ENCODE data around the gene UQCC3.
A peak's percentile ranks its signal among the peaks of the same experiment; 100 is the strongest.
"Not testable (repeated sequence)": the region's sequence is repeated elsewhere in the genome, so short reads cannot be mapped to it uniquely, and the experiment has no call there.

UQCC3 gene

GRCh38 chr11:62665599-62666258, 5.7 kb upstream of the UQCC3 start:
- DNase-seq: no peak

DNA sequence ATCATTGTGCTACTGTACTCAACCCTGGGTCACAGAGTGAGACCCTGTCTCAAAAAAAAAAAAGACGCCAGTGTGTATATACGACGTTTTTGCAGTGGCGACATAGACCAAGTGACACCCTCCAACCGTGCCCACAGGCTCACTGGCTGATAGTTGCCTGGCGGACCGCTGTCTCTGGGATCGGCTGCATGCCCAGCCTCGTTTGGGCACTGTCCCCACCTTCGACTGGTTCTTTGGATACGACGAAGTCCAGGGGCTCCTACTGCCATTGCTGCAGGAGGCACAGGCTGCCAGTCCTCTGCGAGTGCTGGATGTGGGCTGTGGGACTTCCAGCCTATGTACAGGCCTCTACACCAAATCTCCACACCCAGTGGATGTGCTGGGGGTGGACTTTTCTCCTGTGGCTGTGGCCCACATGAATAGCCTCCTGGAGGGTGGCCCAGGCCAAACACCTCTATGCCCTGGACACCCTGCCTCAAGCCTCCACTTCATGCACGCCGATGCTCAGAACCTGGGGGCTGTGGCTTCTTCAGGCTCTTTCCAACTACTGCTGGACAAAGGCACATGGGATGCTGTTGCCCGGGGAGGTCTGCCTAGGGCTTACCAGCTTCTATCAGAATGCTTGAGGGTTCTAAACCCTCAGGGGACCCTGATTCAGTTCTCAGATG, 5.1 kb upstream of the UQCC3 start:
- no peak for DNase-seq

- no peak for DNase-seq
Observed at GRCh38 chr11:62667460-62667859, 4.0 kb upstream of the UQCC3 start.

DNA sequence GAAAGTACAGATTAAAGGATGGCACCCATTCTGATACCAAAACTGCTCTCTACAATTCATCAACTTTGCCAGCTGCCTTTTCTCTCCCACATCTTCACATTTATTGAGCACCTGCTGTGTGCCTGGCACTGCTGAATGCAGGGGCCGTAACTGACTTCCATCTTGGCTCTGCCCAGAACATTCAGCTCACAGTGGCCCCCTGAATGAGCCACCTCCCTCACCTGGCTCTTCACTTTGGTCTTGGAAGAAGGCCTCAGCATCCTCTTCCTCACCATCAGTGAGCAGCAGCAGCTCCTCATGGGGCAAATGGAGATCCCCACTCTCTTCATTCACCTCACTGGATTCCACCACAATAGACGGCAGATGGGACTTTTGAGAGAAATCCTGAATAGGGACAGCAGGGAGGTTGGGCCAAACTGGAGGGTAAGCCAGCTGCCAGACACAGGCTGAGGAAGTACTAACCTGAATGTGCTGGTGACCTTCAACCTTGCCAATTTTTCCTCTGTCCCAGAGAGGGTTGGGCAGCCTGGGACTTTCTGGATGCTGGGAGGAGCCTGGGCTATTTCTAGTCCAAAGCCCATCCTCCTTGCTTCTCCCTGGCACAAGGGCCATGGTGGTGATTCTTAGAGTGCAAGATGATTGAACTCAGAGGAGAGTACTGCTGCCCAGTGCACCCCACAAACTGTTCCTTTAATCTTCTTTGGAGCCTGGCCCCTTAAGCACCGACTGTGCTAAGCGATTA, 1.9 kb upstream of the UQCC3 start:
- no peak for DNase-seq

- peak; percentile 79 to 85 for DNase-seq
Observed at GRCh38 chr11:62671236-62671607, 251 bp upstream of the UQCC3 start.

GRCh38 chr11:62673196-62673525, 1.7 kb downstream of the UQCC3 start:
- DNase-seq: no peak

DNA sequence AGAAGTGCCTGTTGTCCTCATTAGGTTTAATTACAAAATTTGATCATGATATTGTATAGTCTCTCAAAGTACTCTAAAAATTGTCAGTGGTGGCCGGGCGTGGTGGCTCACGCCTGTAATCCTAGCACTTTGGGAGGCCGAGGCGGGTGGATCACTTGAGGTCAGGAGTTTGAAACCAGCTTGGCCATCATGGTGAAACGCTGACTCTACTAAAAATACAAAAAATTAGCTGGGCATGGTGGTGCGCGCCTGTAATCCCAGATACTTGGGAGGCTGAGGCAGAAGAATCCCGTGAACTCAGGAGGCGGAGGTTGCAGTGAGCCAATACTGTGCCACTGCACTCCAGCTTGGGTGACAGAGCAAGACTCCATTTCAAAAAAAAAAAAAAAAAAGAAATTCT, 3.9 kb downstream of the UQCC3 start:
- DNase-seq: not testable (repeated sequence)

GRCh38 chr11:62676698-62677097, 5.2 kb downstream of the UQCC3 start:
- DNase-seq: peak; percentile 15 to 23

- DNase-seq: no peak
Observed at GRCh38 chr11:62677156-62677555, 5.7 kb downstream of the UQCC3 start.

GRCh38 chr11:62677714-62678113, 6.2 kb downstream of the UQCC3 start:
- DNase-seq: no peak

GRCh38 chr11:62678433-62678769, 6.9 kb downstream of the UQCC3 start:
- DNase-seq: no peak

GRCh38 chr11:62678770-62679696, 7.6 kb downstream of the UQCC3 start, which contains the start of gene UBXN1:
Gene UBXN1, minus strand, starts transcription at chr11:62679073. Its CDS starts 150 bp downstream, at chr11:62678923.
- peak; percentile 89 to 93 for DNase-seq

DNA sequence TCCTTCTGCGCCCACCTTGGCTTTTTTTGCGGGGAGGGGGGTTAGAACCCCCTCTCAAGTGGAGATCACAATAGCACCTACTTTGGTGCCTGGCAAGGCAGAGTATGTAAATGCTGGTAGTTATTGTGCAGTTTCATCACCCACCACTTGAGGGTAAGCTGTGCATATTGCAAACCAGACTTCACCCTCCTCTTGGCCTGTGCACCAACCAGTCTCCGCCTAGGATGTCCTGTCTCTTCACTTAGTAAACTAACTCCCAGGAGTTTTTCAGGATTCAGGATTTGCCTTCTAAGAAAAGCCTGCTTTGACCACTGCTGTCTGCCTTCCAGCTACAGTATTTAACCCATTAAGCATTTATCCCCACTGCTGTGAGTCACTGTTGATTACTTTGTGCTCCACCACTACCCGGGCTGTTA, 9.4 kb downstream of the UQCC3 start:
- DNase-seq: peak; percentile 83 to 91

GRCh38 chr11:62682518-62682917, 11.0 kb downstream of the UQCC3 start:
- DNase-seq: no peak

GRCh38 chr11:62687508-62688396, 16.3 kb downstream of the UQCC3 start:
- no peak for DNase-seq

- no peak for DNase-seq
Observed at GRCh38 chr11:62688491-62688890, 17.0 kb downstream of the UQCC3 start.

DNA sequence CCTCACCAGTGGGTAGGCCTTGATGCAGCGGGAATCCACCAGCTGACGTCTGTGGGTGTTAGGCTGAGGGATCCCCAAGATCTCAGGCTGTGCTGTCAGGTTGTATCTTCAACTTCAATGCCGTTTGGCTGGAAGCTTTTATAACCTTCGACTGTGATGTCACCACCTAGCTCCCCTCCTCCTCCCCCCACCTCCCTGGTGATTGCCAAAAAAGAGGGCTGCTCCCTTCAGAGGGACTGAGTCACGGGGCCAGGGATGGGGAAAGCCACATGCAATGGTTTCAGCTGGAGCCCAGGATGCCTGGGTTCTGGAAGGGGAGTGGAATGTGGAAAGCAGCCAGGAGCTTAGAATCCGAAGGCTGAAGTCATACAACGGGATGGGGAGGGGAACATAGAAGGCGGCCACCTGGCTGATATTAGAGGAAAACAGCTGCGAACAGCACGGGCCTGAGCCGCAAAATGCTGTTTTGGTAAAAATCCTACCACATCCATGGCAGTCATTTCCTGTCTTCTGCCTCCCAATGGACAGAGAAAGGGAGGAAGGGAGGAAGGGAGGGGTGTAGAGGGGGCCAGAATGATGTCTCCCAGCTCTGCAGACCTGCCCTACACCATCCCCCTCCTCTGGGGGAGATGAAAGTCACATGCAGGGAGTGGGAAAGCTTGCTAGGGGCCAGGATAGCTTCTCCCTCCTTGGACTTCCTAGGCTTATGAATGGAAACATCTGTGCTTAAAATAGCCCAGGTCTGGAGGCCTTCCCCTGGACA, 18.1 kb downstream of the UQCC3 start, which contains the start of gene LRRN4CL:
Gene LRRN4CL (minus strand): TSS at position 110 of the 763 bp plus-strand sequence. CDS start 1,022 bp downstream, outside the sequence.
- no peak for DNase-seq

DNA sequence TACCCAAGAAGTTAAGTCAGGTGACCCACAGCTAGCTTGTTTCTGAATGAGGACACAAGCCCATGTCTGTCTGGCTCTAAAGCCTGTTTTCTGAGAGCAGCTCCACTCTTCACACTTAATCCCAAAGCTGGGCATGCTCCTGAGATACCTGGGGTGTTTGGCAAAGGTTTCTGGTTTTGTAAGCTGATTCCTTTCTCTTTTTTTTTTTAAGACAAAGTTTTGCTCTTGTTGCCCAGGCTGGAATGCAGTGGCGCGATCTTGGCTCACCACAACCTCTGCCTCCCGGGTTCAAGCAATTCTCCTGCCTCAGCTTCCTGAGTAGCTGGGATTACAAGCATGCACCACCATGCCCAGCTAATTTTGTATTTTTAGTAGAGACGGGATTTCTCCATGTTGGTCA, 22.2 kb downstream of the UQCC3 start:
- DNase-seq: not testable (repeated sequence)

- peak; percentile 72 to 76 for DNase-seq
Observed at GRCh38 chr11:62694455-62695167, 23.1 kb downstream of the UQCC3 start.

GRCh38 chr11:62702246-62702645, 30.8 kb downstream of the UQCC3 start:
- no peak for DNase-seq
